ENCODE results near the gene ZFAND3. TPM values are rescaled to one million over a fixed set of nuclear protein-coding genes. Genes with fewer than 3 reads are reported as not detected.
A peak's percentile ranks its signal among the peaks of the same experiment; 100 is the strongest.
"Not testable (repeated sequence)": the region's sequence is repeated elsewhere in the genome, so short reads cannot be mapped to it uniquely, and the experiment has no call there.

ZFAND3 gene
- total RNA-seq, 1 donor from 2014 or later, result 18.7 TPM

- no peak for DNase-seq (ENCODE audit: low read depth)
- no peak overlapping the region for H3K4me3 ChIP-seq (ENCODE audit: low read depth, low read length)
- TF ChIP-seq, protein P1, sequence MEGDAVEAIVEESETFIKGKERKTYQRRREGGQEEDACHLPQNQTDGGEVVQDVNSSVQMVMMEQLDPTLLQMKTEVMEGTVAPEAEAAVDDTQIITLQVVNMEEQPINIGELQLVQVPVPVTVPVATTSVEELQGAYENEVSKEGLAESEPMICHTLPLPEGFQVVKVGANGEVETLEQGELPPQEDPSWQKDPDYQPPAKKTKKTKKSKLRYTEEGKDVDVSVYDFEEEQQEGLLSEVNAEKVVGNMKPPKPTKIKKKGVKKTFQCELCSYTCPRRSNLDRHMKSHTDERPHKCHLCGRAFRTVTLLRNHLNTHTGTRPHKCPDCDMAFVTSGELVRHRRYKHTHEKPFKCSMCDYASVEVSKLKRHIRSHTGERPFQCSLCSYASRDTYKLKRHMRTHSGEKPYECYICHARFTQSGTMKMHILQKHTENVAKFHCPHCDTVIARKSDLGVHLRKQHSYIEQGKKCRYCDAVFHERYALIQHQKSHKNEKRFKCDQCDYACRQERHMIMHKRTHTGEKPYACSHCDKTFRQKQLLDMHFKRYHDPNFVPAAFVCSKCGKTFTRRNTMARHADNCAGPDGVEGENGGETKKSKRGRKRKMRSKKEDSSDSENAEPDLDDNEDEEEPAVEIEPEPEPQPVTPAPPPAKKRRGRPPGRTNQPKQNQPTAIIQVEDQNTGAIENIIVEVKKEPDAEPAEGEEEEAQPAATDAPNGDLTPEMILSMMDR (conservative IDR thresholded peaks at IDR 0.05; ENCODE audit: low read depth, low read length), result no peak
Observed at GRCh38 chr6:38118791-38119365, 299.4 kb downstream of the ZFAND3 start.

DNA sequence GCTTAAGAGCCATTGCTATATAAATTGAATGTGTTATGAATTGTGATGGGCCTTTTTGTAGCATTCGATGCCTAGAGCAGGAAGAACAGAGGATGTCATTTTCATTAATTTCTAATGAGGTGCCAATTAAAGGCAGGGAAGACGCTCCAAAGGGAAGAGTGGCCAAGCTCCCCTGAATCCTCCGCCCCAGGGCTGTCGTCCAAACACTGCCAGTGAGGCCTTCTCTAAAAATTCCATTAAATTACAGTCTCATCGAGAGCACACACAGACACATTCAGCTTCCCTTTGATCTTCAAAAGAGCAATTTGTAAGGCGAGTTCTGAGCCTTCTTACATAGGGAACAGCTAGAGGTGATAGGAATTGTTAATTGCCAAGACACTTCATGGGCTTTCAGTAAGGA lies 300.0 kb downstream of the ZFAND3 start:
- H3K4me3 ChIP-seq (ENCODE audit: low read depth, low read length), result no peak overlapping the region
- DNase-seq (ENCODE audit: low read depth), result no peak
- TF ChIP-seq, protein P1 (conservative IDR thresholded peaks at IDR 0.05; ENCODE audit: low read depth, low read length), result no peak

- DNase-seq (ENCODE audit: low read depth); H3K4me3 ChIP-seq (ENCODE audit: low read depth, low read length): not testable (repeated sequence)
Observed at GRCh38 chr6:38124224-38124926, 304.8 kb downstream of the ZFAND3 start.

DNA sequence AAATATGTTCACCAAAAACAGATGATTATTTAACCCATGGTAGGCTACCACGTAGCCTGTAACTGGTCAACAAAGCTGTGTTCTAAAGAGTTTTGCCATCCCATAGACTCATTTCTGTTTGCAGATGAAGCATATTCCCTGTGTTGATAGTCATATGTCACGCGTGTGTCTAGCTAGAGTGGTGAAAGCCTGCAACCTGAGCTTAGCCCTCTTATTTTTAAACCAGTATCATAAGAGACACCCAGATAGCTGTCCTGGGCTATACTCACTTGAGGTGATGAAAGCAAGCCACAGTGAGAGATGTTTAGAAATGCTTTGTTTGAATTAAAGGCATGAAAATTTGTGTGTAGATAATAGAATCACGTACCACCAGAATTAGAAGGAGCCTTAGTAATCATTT lies 307.8 kb downstream of the ZFAND3 start:
- H3K4me3 ChIP-seq (ENCODE audit: low read depth, low read length), result no peak overlapping the region
- DNase-seq (ENCODE audit: low read depth), result no peak
- TF ChIP-seq, protein P1 (conservative IDR thresholded peaks at IDR 0.05; ENCODE audit: low read depth, low read length), result no peak

GRCh38 chr6:38131527-38131965 lies 312.0 kb downstream of the ZFAND3 start:
- H3K4me3 ChIP-seq (ENCODE audit: low read depth, low read length), result no peak overlapping the region
- DNase-seq (ENCODE audit: low read depth), result peak; percentile 60
- TF ChIP-seq, protein P1 (conservative IDR thresholded peaks at IDR 0.05; ENCODE audit: low read depth, low read length), result no peak

- DNase-seq (ENCODE audit: low read depth), result no peak
- TF ChIP-seq, protein P1 (conservative IDR thresholded peaks at IDR 0.05; ENCODE audit: low read depth, low read length), result no peak
Observed at GRCh38 chr6:38133932-38134703, 314.6 kb downstream of the ZFAND3 start.

DNA sequence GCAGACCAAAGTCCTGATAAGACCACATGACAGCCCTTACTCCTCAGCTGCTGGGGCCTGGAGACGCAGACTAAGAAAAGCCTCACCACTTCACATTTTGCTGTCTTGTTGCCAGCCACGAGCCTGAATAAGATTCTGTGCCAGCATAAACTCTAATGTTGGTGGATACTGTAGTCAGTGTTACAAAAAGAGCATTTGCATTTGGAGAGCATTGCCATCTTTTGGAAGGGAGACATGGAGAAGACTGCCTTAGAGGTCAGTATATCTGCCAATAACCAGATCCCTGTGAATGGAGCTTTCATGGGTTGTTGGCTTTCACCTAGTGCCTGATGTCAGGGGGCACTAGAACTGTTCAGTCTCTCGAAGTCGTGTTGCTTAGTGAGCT lies 315.2 kb downstream of the ZFAND3 start:
- no peak for DNase-seq (ENCODE audit: low read depth)
- H3K4me3 ChIP-seq (ENCODE audit: low read depth, low read length), result no peak overlapping the region
- TF ChIP-seq, protein P1 (conservative IDR thresholded peaks at IDR 0.05; ENCODE audit: low read depth, low read length), result no peak

More at GRCh38 chr6:38133932-38134703, 314.6 kb downstream of the ZFAND3 start:
- no peak overlapping the region for H3K4me3 ChIP-seq (ENCODE audit: low read depth, low read length)

Data from epithelial cell of proximal tubule (primary cell).